SK-N-MC (cell line): ENCODE measurements around the gene ZNF385B.
"Not testable (repeated sequence)": the region's sequence is repeated elsewhere in the genome, so short reads cannot be mapped to it uniquely, and the experiment has no call there.

Experiments
- DNase-seq: peaks from one replicate; pipeline ENCODE4 v3.0.0-alpha.2; 2011; ENCODE audit warnings: low read depth, low spot score
- H3K27ac ChIP-seq: fragments of 200-600 bp; sonication (generic); 2 replicates; pipeline ENCODE4 v1.5.1; 2016; ENCODE audit warnings: mixed run types
- H3K36me3 ChIP-seq: fragments of 200-600 bp; sonication (generic); 2 replicates; pipeline ENCODE4 v1.6.1; 2017; ENCODE audit warnings: antibody characterized with exemption, low read length, mixed read lengths; ENCODE audit not compliant: insufficient read depth
- H3K4me3 ChIP-seq: fragments of 200-600 bp; sonication (generic); 2 replicates; pipeline ENCODE4 v1.5.1; 2016
- H3K9ac ChIP-seq: fragments of 200-600 bp; sonication (generic); 2 replicates; pipeline ENCODE4 v1.8.0; 2017; ENCODE audit warnings: mixed run types, mixed read lengths; ENCODE audit not compliant: insufficient read length
- H3K9me3 ChIP-seq: fragments of 200-600 bp; sonication (generic); 2 replicates; pipeline ENCODE4 v1.6.1; 2017; ENCODE audit warnings: low read depth, mild to moderate bottlenecking, antibody characterized with exemption, low read length, moderate library complexity, mixed read lengths
- EZH2 ChIP-seq: fragments of 200-600 bp; sonication (generic); IDR thresholded peaks from one replicate; pipeline ENCODE4 v1.6.1; 2017; ENCODE audit warnings: antibody characterized with exemption
- FOXP2 ChIP-seq: optimal IDR thresholded peaks from 2 replicates; pipeline ENCODE3; 2011; ENCODE audit warnings: mild to moderate bottlenecking, moderate library complexity; ENCODE audit not compliant: insufficient read depth; ENCODE audit errors: extremely low read length, control extremely low read depth
- POLR2AphosphoS5 ChIP-seq: IDR thresholded peaks from 2 replicates; pipeline ENCODE4 v1.6.1; 2012; ENCODE audit warnings: mild to moderate bottlenecking, low read depth, low read length, borderline replicate concordance

ZNF385B gene

GRCh38 chr2:179636995-179637394, 224.4 kb downstream of the ZNF385B start:
- Histone ChIP-seq H3K27ac (no peak overlapping the region), H3K4me3 (no peak overlapping the region), H3K9me3 (no peaks in the 10 kb centered on the region), H3K36me3 (no peaks in the 10 kb centered on the region), H3K9ac (no peak overlapping the region)
- no peak for DNase-seq
- no peak for TF ChIP-seq FOXP2
- no peak for TF ChIP-seq EZH2
- no peak for TF ChIP-seq POLR2AphosphoS5

- Histone ChIP-seq H3K4me3 (no peak overlapping the region), H3K27ac (no peak overlapping the region), H3K9ac (no peak overlapping the region), H3K9me3 (no peaks in the 10 kb centered on the region), H3K36me3 (no peaks in the 10 kb centered on the region)
- DNase-seq = no peak
- TF ChIP-seq POLR2AphosphoS5 (no peak), EZH2 (no peak), FOXP2 (no peak)
Observed at GRCh38 chr2:179636100-179636980, 225.1 kb downstream of the ZNF385B start.

GRCh38 chr2:179631769-179632385, 229.5 kb downstream of the ZNF385B start:
- not testable (repeated sequence) for H3K36me3 ChIP-seq, H3K9me3 ChIP-seq, H3K9ac ChIP-seq, H3K4me3 ChIP-seq, DNase-seq, H3K27ac ChIP-seq

- H3K36me3 ChIP-seq, H3K9me3 ChIP-seq, H3K4me3 ChIP-seq, DNase-seq, H3K27ac ChIP-seq, H3K9ac ChIP-seq: not testable (repeated sequence)
Observed at GRCh38 chr2:179629776-179630175, 231.6 kb downstream of the ZNF385B start.

GRCh38 chr2:179626261-179626660, 235.2 kb downstream of the ZNF385B start:
- Histone ChIP-seq H3K27ac (no peak overlapping the region), H3K4me3 (no peak overlapping the region), H3K9ac (no peak overlapping the region), H3K9me3 (no peaks in the 10 kb centered on the region), H3K36me3 (no peaks in the 10 kb centered on the region)
- no peak for DNase-seq
- TF ChIP-seq POLR2AphosphoS5 = no peak
- no peak for TF ChIP-seq EZH2
- TF ChIP-seq FOXP2 = no peak

GRCh38 chr2:179622635-179623300, 238.6 kb downstream of the ZNF385B start:
- no peak overlapping the region for H3K4me3 ChIP-seq

GRCh38 chr2:179622112-179622511, 239.3 kb downstream of the ZNF385B start:
- no peak for DNase-seq
- no peaks in the 10 kb centered on the region for H3K36me3 ChIP-seq
- H3K27ac ChIP-seq = no peak overlapping the region
- no peak overlapping the region for H3K4me3 ChIP-seq
- no peak overlapping the region for H3K9ac ChIP-seq
- H3K9me3 ChIP-seq = no peaks in the 10 kb centered on the region
- TF ChIP-seq POLR2AphosphoS5 (no peak), FOXP2 (no peak), EZH2 (no peak)

More at GRCh38 chr2:179622635-179623300, 238.6 kb downstream of the ZNF385B start:
- DNase-seq = no peak
- no peak for TF ChIP-seq FOXP2
- no peak for TF ChIP-seq EZH2
- TF ChIP-seq POLR2AphosphoS5 = no peak
- Histone ChIP-seq H3K27ac (no peak overlapping the region), H3K9me3 (no peaks in the 10 kb centered on the region), H3K9ac (no peak overlapping the region), H3K36me3 (no peaks in the 10 kb centered on the region)

GRCh38 chr2:179619947-179620467, 241.4 kb downstream of the ZNF385B start:
- Histone ChIP-seq H3K9ac (no peak overlapping the region), H3K27ac (no peak overlapping the region), H3K36me3 (no peaks in the 10 kb centered on the region), H3K9me3 (no peaks in the 10 kb centered on the region), H3K4me3 (no peak overlapping the region)
- TF ChIP-seq FOXP2 (no peak), POLR2AphosphoS5 (no peak), EZH2 (no peak)
- DNase-seq = no peak

GRCh38 chr2:179614121-179614520, 247.3 kb downstream of the ZNF385B start:
- no peak overlapping the region for H3K4me3 ChIP-seq
- no peak for TF ChIP-seq POLR2AphosphoS5
- no peak for TF ChIP-seq EZH2
- no peak for TF ChIP-seq FOXP2
- no peak overlapping the region for H3K9ac ChIP-seq
- no peaks in the 10 kb centered on the region for H3K9me3 ChIP-seq
- no peaks in the 10 kb centered on the region for H3K36me3 ChIP-seq
- H3K27ac ChIP-seq = no peak overlapping the region
- DNase-seq = no peak
